HepG2 (cell line): ENCODE data around the gene DDX60. TPM values are rescaled to one million over a fixed set of nuclear protein-coding genes. Genes with fewer than 3 reads are reported as not detected.

Experiments used
- ATAC-seq: fragments of 200-7000 bp; cut with Tn5 transposase; 3 replicates; pipeline ENCODE4 v1.9.1; 2020; ENCODE audit warnings: mild to moderate bottlenecking, moderate library complexity
- BruUV-seq: library from RNA; stranded (reverse); fragments of 400-500 nt; replicated peaks from 2 replicates; lab custom pipeline; 2021; lab: Mats Ljungman, UMichigan
- CTCF ChIA-PET: fragments of 300-600 bp; formaldehyde crosslinking; extraction: SDS; loops from one replicate; lab custom pipeline; 2021; ENCODE audit warnings: low total read pairs, inconsistent platforms, low intra/inter-chr PET ratio; lab: Yijun Ruan, JAX
- POLR2A ChIA-PET: fragments of 350-600 bp; sonication (Branson Sonifier 250); formaldehyde crosslinking; loops from one replicate; lab custom pipeline; 2020; ENCODE audit warnings: antibody characterized with exemption, inconsistent platforms; lab: Yijun Ruan, JAX
- DNase-seq: peaks from one replicate; pipeline ENCODE4 v3.0.0-alpha.2; 2015; ENCODE audit warnings: low spot score
- FAIRE-seq: peaks from 3 replicates; lab custom pipeline; 2011; peaks lifted over from hg19 to GRCh38; lab: Jason Lieb, UNC
- H2AFZ ChIP-seq: one replicate; pipeline ENCODE4 v1.6.1; 2011; ENCODE audit warnings: low read length, inconsistent platforms
- H3K27ac ChIP-seq: fragments of 300-600 bp; 3 replicates; pipeline ENCODE4 v1.8.0; 2011; ENCODE audit warnings: mixed run types, mild to moderate bottlenecking, mixed read lengths, low read length, inconsistent platforms; ENCODE audit not compliant: insufficient read depth; ENCODE audit errors: extremely low read length
- H3K27me3 ChIP-seq, 2 experiments: fragments of 200-600 bp in 1 of 2; 2 replicates in 1 of 2; 3 replicates in 1 of 2; pipeline versions ENCODE4 v1.6.0 to v1.8.0; 2011; ENCODE audit warnings: low read length in 2 of 2, mild to moderate bottlenecking in 2 of 2, moderate library complexity in 2 of 2, inconsistent platforms in 1 of 2; ENCODE audit not compliant: insufficient read depth in 2 of 2, control insufficient read depth in 1 of 2
- H3K36me3 ChIP-seq, 2 experiments: fragments of 200-600 bp in 1 of 2; replicated peaks in 1 of 2; 2 replicates in 1 of 2; 3 replicates in 1 of 2; pipeline versions ENCODE4 v1.5.1 to v1.8.0; 2011; ENCODE audit warnings: low read length in 2 of 2, inconsistent platforms in 1 of 2; ENCODE audit not compliant: insufficient read depth in 2 of 2, control insufficient read depth in 1 of 2
- H3K4me1 ChIP-seq: 2 replicates; pipeline ENCODE4 v1.5.1; 2012; ENCODE audit warnings: low read length, inconsistent platforms; ENCODE audit not compliant: insufficient read depth
- H3K4me2 ChIP-seq: 2 replicates; pipeline ENCODE4 v1.6.0; 2011; ENCODE audit warnings: low read depth, low read length, inconsistent platforms
- H3K4me3 ChIP-seq, 3 experiments: fragments of 200-600 bp in 1 of 3; sonication (generic), shearing (Covaris generic) in 1 of 3; replicated peaks in 1 of 3; 2 replicates each; pipeline ENCODE4 v1.5.1; 2011 to 2016; ENCODE audit warnings: low read length in 3 of 3, inconsistent platforms in 2 of 3, low read depth in 2 of 3, mild to moderate bottlenecking in 2 of 3, control low read depth in 1 of 3, mixed read lengths in 1 of 3; ENCODE audit not compliant: insufficient read depth in 1 of 3
- H3K79me2 ChIP-seq: one replicate; pipeline ENCODE4 v1.6.1; 2011; ENCODE audit warnings: low read length, inconsistent platforms; ENCODE audit not compliant: insufficient read depth
- H3K9ac ChIP-seq: 2 replicates; pipeline ENCODE4 v1.6.0; 2011; ENCODE audit warnings: mild to moderate bottlenecking, low read depth, low read length, inconsistent platforms; ENCODE audit not compliant: insufficient read depth
- H3K9me3 ChIP-seq: 2 replicates; pipeline ENCODE4 v1.5.1; 2012; ENCODE audit warnings: mild to moderate bottlenecking, low read length
- H4K20me1 ChIP-seq: 2 replicates; pipeline ENCODE4 v1.6.0; 2011; ENCODE audit warnings: inconsistent platforms, mild to moderate bottlenecking, low read length, moderate library complexity; ENCODE audit not compliant: insufficient read depth
- CBFB ChIP-seq: sonication (generic); formaldehyde crosslinking; IDR thresholded peaks from 2 replicates; pipeline ENCODE4 v1.4.0; 2020; ENCODE audit warnings: missing genetic modification reagents
- KLF13 ChIP-seq: sonication (generic); formaldehyde crosslinking; IDR thresholded peaks from 2 replicates; pipeline ENCODE4 v1.4.0; 2020; ENCODE audit warnings: mild to moderate bottlenecking, missing genetic modification reagents
- MEF2D ChIP-seq: sonication (generic); formaldehyde crosslinking; IDR thresholded peaks from 2 replicates; pipeline ENCODE4 v1.5.1; 2020; ENCODE audit warnings: mild to moderate bottlenecking, missing genetic modification reagents
- ZNF83 ChIP-seq: sonication (generic); formaldehyde crosslinking; IDR thresholded peaks from 2 replicates; pipeline ENCODE4 v1.4.0; 2020; ENCODE audit warnings: missing genetic modification reagents, mild to moderate bottlenecking, borderline replicate concordance
- WGBS: methylation state at CpG from one replicate; pipeline ENCODE4 v1.1.6; 2017; ENCODE audit warnings: low lambda C conversion rate; 5-methylcytosine and 5-hydroxymethylcytosine counted together
- in situ Hi-C: cut with HindIII; loops from 2 replicates; pipeline ENCODE4 v1.10.0; 2017; ENCODE audit warnings: low pct_unique_long_range_greater_than_20kb; ENCODE audit not compliant: extremely low pct_ligation_motif_present
- intact Hi-C: fragments of 100-400 bp; cut with micrococcal nuclease; formaldehyde crosslinking; loops from one replicate; pipeline ENCODE4 v1.10.0; 2022; ENCODE audit not compliant: unreplicated experiment
- polyA plus RNA-seq, 8 experiments: library from polyadenylated mRNA; depleted of rRNA in 3 of 8; stranded (reverse) in 7 of 8; unstranded in 1 of 8; fragments of >200 nt; fragmentation: Illumina TruSeq in 4 of 8; extraction: Trizol in 4 of 8; gene quantifications; 2 replicates each; pipeline versions ENCODE4 v1.2.1 to v1.2.3, GENCODE V29; 2011 to 2016; ENCODE audit warnings: low read depth in 4 of 8, missing spikeins in 1 of 8, mixed read lengths in 1 of 8; ENCODE audit not compliant: insufficient read depth in 1 of 8
- total RNA-seq, 5 experiments: library from RNA; depleted of rRNA; stranded (reverse); fragments of >200 nt; fragmentation: Illumina TruSeq; extraction: Trizol; gene quantifications; 2 replicates each; pipeline ENCODE4 v1.2.3, GENCODE V29; 2016; ENCODE audit warnings: low read depth in 1 of 5
- TF ChIP-seq, protein P1 (sequence below): sonication (generic); formaldehyde crosslinking; conservative IDR thresholded peaks from 2 replicates; pipeline ENCODE4 v1.8.0; 2022; ENCODE audit warnings: mild to moderate bottlenecking, moderate library complexity, missing genetic modification reagents
- TF ChIP-seq, protein P2 (sequence below): IDR thresholded peaks from 2 replicates; pipeline ENCODE4 v1.4.0; 2020; ENCODE audit warnings: mild to moderate bottlenecking, missing genetic modification reagents

Gene DDX60
- total and polyA plus RNA-seq, 2 of the 13 experiments (the other 11 are each of a cell fraction or from before 2014, with no cell fraction given), result 0.35 TPM; not detected in 1

GRCh38 chr4:168308912-168309311, 9.6 kb downstream of the DDX60 start:
- Histone ChIP-seq H3K79me2 (no peaks in the 10 kb centered on the region), H3K4me3 (no peak overlapping the region), H3K9me3 (no peaks in the 10 kb centered on the region), H2AFZ (no peak overlapping the region), H3K4me1 (no peaks in the 10 kb centered on the region), H3K9ac (no peak overlapping the region), H4K20me1 (no peaks in the 10 kb centered on the region), H3K27me3 (no peaks in the 10 kb centered on the region), H3K36me3 (no peaks in the 10 kb centered on the region), H3K4me2 (no peak overlapping the region), H3K27ac (no peak overlapping the region)
- TF ChIP-seq ZNF83 (CRISPR knock-in tag), result no peak
- TF ChIP-seq, protein P1, sequence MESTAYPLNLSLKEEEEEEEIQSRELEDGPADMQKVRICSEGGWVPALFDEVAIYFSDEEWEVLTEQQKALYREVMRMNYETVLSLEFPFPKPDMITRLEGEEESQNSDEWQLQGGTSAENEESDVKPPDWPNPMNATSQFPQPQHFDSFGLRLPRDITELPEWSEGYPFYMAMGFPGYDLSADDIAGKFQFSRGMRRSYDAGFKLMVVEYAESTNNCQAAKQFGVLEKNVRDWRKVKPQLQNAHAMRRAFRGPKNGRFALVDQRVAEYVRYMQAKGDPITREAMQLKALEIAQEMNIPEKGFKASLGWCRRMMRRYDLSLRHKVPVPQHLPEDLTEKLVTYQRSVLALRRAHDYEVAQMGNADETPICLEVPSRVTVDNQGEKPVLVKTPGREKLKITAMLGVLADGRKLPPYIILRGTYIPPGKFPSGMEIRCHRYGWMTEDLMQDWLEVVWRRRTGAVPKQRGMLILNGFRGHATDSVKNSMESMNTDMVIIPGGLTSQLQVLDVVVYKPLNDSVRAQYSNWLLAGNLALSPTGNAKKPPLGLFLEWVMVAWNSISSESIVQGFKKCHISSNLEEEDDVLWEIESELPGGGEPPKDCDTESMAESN (CRISPR knock-in tag), result no peak
- no peak for TF ChIP-seq MEF2D (CRISPR knock-in tag)
- TF ChIP-seq KLF13, result no peak
- TF ChIP-seq CBFB, result no peak
- TF ChIP-seq, protein P2, sequence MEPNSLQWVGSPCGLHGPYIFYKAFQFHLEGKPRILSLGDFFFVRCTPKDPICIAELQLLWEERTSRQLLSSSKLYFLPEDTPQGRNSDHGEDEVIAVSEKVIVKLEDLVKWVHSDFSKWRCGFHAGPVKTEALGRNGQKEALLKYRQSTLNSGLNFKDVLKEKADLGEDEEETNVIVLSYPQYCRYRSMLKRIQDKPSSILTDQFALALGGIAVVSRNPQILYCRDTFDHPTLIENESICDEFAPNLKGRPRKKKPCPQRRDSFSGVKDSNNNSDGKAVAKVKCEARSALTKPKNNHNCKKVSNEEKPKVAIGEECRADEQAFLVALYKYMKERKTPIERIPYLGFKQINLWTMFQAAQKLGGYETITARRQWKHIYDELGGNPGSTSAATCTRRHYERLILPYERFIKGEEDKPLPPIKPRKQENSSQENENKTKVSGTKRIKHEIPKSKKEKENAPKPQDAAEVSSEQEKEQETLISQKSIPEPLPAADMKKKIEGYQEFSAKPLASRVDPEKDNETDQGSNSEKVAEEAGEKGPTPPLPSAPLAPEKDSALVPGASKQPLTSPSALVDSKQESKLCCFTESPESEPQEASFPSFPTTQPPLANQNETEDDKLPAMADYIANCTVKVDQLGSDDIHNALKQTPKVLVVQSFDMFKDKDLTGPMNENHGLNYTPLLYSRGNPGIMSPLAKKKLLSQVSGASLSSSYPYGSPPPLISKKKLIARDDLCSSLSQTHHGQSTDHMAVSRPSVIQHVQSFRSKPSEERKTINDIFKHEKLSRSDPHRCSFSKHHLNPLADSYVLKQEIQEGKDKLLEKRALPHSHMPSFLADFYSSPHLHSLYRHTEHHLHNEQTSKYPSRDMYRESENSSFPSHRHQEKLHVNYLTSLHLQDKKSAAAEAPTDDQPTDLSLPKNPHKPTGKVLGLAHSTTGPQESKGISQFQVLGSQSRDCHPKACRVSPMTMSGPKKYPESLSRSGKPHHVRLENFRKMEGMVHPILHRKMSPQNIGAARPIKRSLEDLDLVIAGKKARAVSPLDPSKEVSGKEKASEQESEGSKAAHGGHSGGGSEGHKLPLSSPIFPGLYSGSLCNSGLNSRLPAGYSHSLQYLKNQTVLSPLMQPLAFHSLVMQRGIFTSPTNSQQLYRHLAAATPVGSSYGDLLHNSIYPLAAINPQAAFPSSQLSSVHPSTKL (CRISPR knock-in tag), result no peak
- ChIA-PET POLR2A (no interaction called here), CTCF (no interaction called here)
- ATAC-seq, result no peak
- intact Hi-C loops (no loop called here), in situ Hi-C loops (no loop called here)
- WGBS, result 63% methylated on average over 2 of the region's 2 CpGs
- FAIRE-seq, result no peak
- no peak for DNase-seq
- no TSS peak for BruUV-seq
